ENCODE data around the gene ASNS. TPM values are rescaled to one million over a fixed set of nuclear protein-coding genes. Genes with fewer than 3 reads are reported as not detected.

ASNS gene
- total and polyA plus RNA-seq, 4 donors: 1.9 to 14.8 (median 4.7) TPM

DNA sequence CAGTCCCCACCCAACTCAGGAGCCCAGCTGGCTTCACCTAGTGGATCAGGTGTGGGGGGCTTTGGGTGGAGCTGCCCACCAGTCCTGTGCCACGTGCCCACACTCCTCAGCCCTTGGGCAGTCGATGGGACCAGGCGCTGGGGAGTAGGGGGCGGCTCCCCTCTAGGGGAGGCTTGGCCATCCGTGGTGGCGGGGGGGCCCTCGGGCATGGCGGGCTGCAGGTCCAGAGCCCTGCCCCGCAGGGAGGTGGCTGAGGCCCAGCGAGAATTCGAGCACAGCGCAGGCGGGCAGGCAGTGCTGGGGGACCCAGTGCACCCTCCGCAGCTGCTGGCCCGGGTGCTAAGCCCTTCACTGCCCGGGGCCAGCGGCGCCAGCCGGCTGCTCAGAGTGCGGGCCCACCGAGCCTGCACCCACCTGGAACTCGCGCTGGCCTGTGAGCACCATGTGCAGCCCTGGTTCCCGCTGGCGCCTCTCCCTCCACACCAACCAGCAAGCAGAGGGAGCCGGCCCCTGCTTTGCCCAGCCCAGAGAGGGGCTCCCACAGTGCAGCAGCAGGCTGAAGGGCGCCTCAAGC is 29.3 kb downstream of the ASNS start:
- Histone ChIP-seq H3K4me3 (ENCODE audit: low read depth in 1 of 3, low read length in 3 of 3) (no peak overlapping the region), H3K9me3 (ENCODE audit: control insufficient read depth in 4 of 4, low read length in 3 of 4) (no peaks in the 10 kb centered on the region), H3K27me3 (ENCODE audit: control insufficient read depth in 4 of 4, insufficient read depth in 4 of 4, low read length in 3 of 4) (peaks cover 0 to 5% (median 1%) of the 10 kb centered on the region in 4 donors), H3K4me1 (ENCODE audit: control insufficient read depth in 4 of 4, insufficient read depth in 4 of 4, low read length in 3 of 4) (no peaks in the 10 kb centered on the region), H3K36me3 (ENCODE audit: control insufficient read depth in 4 of 4, insufficient read depth in 3 of 4, low read depth in 1 of 4, low read length in 3 of 4) (no peaks in the 10 kb centered on the region), H3K27ac (ENCODE audit: low read depth in 1 of 2, low read length in 2 of 2) (no peak overlapping the region), H3K9ac (ENCODE audit: low read depth in 1 of 2, low read length in 2 of 2) (no peak overlapping the region)
- 93% methylated on average over 27 of the region's 27 CpGs for WGBS
- TF ChIP-seq EGR1 (IDR thresholded peaks at IDR 0.05; ENCODE audit: low read depth in 2 of 2) (no peak), HNF4A (conservative IDR thresholded peaks at IDR 0.05) (no peak), FOXA2 (IDR thresholded peaks at IDR 0.05) (no peak), NR2F2 (IDR thresholded peaks at IDR 0.05) (no peak), HNF4G (IDR thresholded peaks at IDR 0.05) (no peak)
- TF ChIP-seq, protein P1, sequence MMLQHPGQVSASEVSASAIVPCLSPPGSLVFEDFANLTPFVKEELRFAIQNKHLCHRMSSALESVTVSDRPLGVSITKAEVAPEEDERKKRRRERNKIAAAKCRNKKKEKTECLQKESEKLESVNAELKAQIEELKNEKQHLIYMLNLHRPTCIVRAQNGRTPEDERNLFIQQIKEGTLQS (IDR thresholded peaks at IDR 0.05): no peak
- TF ChIP-seq, protein P2, sequence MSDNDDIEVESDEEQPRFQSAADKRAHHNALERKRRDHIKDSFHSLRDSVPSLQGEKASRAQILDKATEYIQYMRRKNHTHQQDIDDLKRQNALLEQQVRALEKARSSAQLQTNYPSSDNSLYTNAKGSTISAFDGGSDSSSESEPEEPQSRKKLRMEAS (IDR thresholded peaks at IDR 0.05): no peak
- DNase-seq (ENCODE audit: low spot score): no peak

DNA sequence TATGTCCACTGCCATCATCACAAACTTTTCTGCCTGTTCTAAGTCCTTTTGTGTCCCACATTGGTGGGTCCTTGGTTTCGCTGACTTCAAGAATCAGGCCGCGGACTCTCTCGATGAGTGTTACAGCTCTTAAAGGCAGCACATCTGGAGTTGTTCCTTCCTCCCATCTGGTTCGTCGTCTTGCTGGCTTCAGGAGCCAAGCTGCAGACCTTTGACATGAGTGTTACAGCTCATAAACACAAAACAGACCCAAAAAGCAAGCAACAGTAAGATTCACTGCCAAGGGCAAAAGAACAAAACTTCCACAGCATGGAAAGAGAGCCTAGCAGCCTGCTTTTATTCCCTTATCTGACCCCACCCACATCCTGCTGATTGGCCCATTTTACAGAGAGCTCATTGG is 30.2 kb downstream of the ASNS start:
- Histone ChIP-seq H3K4me1 (ENCODE audit: control insufficient read depth in 4 of 4, insufficient read depth in 4 of 4, low read length in 3 of 4) (no peaks in the 10 kb centered on the region), H3K9ac (ENCODE audit: low read depth in 1 of 2, low read length in 2 of 2) (no peak overlapping the region), H3K27me3 (ENCODE audit: control insufficient read depth in 4 of 4, insufficient read depth in 4 of 4, low read length in 3 of 4) (peaks cover 0 to 5% (median 1%) of the 10 kb centered on the region in 4 donors), H3K27ac (ENCODE audit: low read depth in 1 of 2, low read length in 2 of 2) (no peak overlapping the region), H3K4me3 (ENCODE audit: low read depth in 1 of 3, low read length in 3 of 3) (no peak overlapping the region), H3K36me3 (ENCODE audit: control insufficient read depth in 4 of 4, insufficient read depth in 3 of 4, low read depth in 1 of 4, low read length in 3 of 4) (no peaks in the 10 kb centered on the region), H3K9me3 (ENCODE audit: control insufficient read depth in 4 of 4, low read length in 3 of 4) (no peaks in the 10 kb centered on the region)
- TF ChIP-seq, protein P3, sequence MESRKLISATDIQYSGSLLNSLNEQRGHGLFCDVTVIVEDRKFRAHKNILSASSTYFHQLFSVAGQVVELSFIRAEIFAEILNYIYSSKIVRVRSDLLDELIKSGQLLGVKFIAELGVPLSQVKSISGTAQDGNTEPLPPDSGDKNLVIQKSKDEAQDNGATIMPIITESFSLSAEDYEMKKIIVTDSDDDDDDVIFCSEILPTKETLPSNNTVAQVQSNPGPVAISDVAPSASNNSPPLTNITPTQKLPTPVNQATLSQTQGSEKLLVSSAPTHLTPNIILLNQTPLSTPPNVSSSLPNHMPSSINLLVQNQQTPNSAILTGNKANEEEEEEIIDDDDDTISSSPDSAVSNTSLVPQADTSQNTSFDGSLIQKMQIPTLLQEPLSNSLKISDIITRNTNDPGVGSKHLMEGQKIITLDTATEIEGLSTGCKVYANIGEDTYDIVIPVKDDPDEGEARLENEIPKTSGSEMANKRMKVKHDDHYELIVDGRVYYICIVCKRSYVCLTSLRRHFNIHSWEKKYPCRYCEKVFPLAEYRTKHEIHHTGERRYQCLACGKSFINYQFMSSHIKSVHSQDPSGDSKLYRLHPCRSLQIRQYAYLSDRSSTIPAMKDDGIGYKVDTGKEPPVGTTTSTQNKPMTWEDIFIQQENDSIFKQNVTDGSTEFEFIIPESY (IDR thresholded peaks at IDR 0.05): no peak
- TF ChIP-seq HNF4G (IDR thresholded peaks at IDR 0.05): no peak
- no peak for TF ChIP-seq GABPA (IDR thresholded peaks at IDR 0.05 in 1 of 2, conservative IDR thresholded peaks at IDR 0.05 in 1 of 2)
- no peak for TF ChIP-seq NR2F2 (IDR thresholded peaks at IDR 0.05)
- no peak for TF ChIP-seq YY1 (IDR thresholded peaks at IDR 0.05)
- TF ChIP-seq, protein P4, sequence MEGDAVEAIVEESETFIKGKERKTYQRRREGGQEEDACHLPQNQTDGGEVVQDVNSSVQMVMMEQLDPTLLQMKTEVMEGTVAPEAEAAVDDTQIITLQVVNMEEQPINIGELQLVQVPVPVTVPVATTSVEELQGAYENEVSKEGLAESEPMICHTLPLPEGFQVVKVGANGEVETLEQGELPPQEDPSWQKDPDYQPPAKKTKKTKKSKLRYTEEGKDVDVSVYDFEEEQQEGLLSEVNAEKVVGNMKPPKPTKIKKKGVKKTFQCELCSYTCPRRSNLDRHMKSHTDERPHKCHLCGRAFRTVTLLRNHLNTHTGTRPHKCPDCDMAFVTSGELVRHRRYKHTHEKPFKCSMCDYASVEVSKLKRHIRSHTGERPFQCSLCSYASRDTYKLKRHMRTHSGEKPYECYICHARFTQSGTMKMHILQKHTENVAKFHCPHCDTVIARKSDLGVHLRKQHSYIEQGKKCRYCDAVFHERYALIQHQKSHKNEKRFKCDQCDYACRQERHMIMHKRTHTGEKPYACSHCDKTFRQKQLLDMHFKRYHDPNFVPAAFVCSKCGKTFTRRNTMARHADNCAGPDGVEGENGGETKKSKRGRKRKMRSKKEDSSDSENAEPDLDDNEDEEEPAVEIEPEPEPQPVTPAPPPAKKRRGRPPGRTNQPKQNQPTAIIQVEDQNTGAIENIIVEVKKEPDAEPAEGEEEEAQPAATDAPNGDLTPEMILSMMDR (IDR thresholded peaks at IDR 0.05; ENCODE audit: low read depth, low read length, missing input control): no peak
- TF ChIP-seq EGR1 (IDR thresholded peaks at IDR 0.05; ENCODE audit: low read depth in 2 of 2): no peak
- no peak for TF ChIP-seq JUND (IDR thresholded peaks at IDR 0.05)
- no peak for DNase-seq (ENCODE audit: low spot score)
- 76% methylated on average over 6 of the region's 6 CpGs for WGBS

Data from liver (tissue), 9 donors.